Heart left ventricle (tissue), 16 donors: Measurements from ENCODE around the gene CDHR5. TPM values are rescaled to one million over a fixed set of nuclear protein-coding genes. Genes with fewer than 3 reads are reported as not detected.

ENCODE experiments used
- ATAC-seq, 4 donors: fragments of 200-7000 bp; cut with Tn5 transposase; one replicate each; pipeline ENCODE4 v1.9.1; 2020 to 2022; ENCODE audit warnings: moderate library complexity in 4 of 4, mild to moderate bottlenecking in 3 of 4, moderate number of reproducible peaks in 1 of 4
- DNase-seq, 5 donors: peaks; one replicate each; pipeline ENCODE4 v3.0.0-alpha.2; 2020
- H3K27ac ChIP-seq, 12 donors: fragments of 200-600 bp; sonication (generic) in 4 of 12; one replicate each; pipeline versions ENCODE4 v1.5.0 to v1.8.0; 2016 to 2022; ENCODE audit warnings: mild to moderate bottlenecking in 2 of 12
- H3K27me3 ChIP-seq, 9 donors: fragments of 200-600 bp; sonication (generic) in 2 of 9; one replicate each; pipeline versions ENCODE4 v1.5.1 to v1.8.0; 2016 to 2022; ENCODE audit warnings: mild to moderate bottlenecking in 3 of 9
- H3K36me3 ChIP-seq, 9 donors: fragments of 200-600 bp; sonication (generic) in 2 of 9; one replicate each; pipeline versions ENCODE4 v1.5.0 to v1.8.0; 2018 to 2022; ENCODE audit warnings: mild to moderate bottlenecking in 2 of 9
- H3K4me1 ChIP-seq, 12 donors: fragments of 200-600 bp; sonication (generic) in 4 of 12; one replicate each; pipeline versions ENCODE4 v1.5.0 to v1.8.0; 2016 to 2022; ENCODE audit warnings: mild to moderate bottlenecking in 3 of 12
- H3K4me3 ChIP-seq, 12 donors: fragments of 200-600 bp; sonication (generic) in 4 of 12; one replicate each; pipeline versions ENCODE4 v1.5.0 to v1.8.0; 2017 to 2022; ENCODE audit warnings: mild to moderate bottlenecking in 9 of 12, moderate library complexity in 4 of 12
- H3K9me3 ChIP-seq, 12 donors: fragments of 200-600 bp; sonication (generic) in 4 of 12; one replicate each; pipeline versions ENCODE4 v1.5.0 to v1.8.0; 2016 to 2022; ENCODE audit warnings: mild to moderate bottlenecking in 1 of 12
- POLR2A ChIP-seq, 2 donors: fragments of 450-650 bp; IDR thresholded peaks; one replicate each; pipeline ENCODE4 v1.6.1; 2017; ENCODE audit warnings: antibody characterized with exemption in 2 of 2, mild to moderate bottlenecking in 2 of 2, moderate library complexity in 2 of 2
- WGBS, 4 donors: extraction: QIAGEN DNeasy Blood & Tissue Kit in 2 of 4; methylation state at CpG; one replicate each; pipeline versions ENCODE4 v1.1.5 to v1.1.7; 2013 to 2018; 5-methylcytosine and 5-hydroxymethylcytosine counted together
- intact Hi-C, 10 donors: fragments of 100-400 bp; cut with DNase I; formaldehyde crosslinking; loops; one replicate each; pipeline versions ENCODE4 v1.11.1 to v1.14.2; 2022
- polyA plus RNA-seq, 2 donors: library from polyadenylated mRNA; stranded (reverse); fragments of 200-250 nt; gene quantifications; one replicate each; pipeline ENCODE4 v1.2.3, GENCODE V29; 2013
- total RNA-seq, 9 donors: library from RNA; depleted of rRNA in 2 of 9; stranded (reverse); fragments of >200 nt in 2 of 9; fragmentation: NEBNext Ultra II Directional in 3 of 9; extraction: Animal tissue kit (Norgen Biotek cat#: 25700) in 3 of 9; gene quantifications; one replicate each; pipeline versions ENCODE4 v1.1.0 to v1.2.4, GENCODE V29; 2016 to 2023
- TF ChIP-seq, protein P1 (sequence below), 12 donors: fragments of 200-600 bp; sonication (generic) in 4 of 12; IDR thresholded peaks; one replicate each; pipeline versions ENCODE4 v1.5.0 to v1.8.0; 2018 to 2022; ENCODE audit warnings: antibody characterized with exemption in 12 of 12, mild to moderate bottlenecking in 5 of 12
- donor health status: ischemic (EF 13 %, LVEDD 7.1; RV severe dilation, severe dysfunction).
- donor health status: healthy with polysubstance abuse.
- donor health status: DM: no; HTN: yes; CAD: no.
- donor health status: DM: no; HTN: no; CAD: no.
- donor health status: ischemic (EF 25% LVEDD 6.9; RV normal size, moderate dysfunction).
- donor health status: ischemic (EF 25% LVEDD 5.7; RV mildly dilated, moderate dysfunction).
- donor health status: healthy.
- donor health status: DM: yes; HTN: yes; CAD: no.
- donor health status: ischemic (EF 35%, LVEDD 5.7; RV mildly dilated, moderate dysfunction).
- donor health status: nonischemic (EF 11% LVEDD 7.7; RV severe dilation, severe dysfunction).
- donor health status: DM: yes; HTN: yes; CAD: no.
- donor health status: PGD.
- donor health status: ischemic (EF 29% LVEDD 5.4; RV normal size, mild dysfunction).
- donor health status: nonischemic (EF 23%, LVEDD 6.1; RV moderate dilation, normal function).

The CDHR5 gene
- total and polyA plus RNA-seq, 11 donors, result 0.07 TPM; not detected in 10

DNA sequence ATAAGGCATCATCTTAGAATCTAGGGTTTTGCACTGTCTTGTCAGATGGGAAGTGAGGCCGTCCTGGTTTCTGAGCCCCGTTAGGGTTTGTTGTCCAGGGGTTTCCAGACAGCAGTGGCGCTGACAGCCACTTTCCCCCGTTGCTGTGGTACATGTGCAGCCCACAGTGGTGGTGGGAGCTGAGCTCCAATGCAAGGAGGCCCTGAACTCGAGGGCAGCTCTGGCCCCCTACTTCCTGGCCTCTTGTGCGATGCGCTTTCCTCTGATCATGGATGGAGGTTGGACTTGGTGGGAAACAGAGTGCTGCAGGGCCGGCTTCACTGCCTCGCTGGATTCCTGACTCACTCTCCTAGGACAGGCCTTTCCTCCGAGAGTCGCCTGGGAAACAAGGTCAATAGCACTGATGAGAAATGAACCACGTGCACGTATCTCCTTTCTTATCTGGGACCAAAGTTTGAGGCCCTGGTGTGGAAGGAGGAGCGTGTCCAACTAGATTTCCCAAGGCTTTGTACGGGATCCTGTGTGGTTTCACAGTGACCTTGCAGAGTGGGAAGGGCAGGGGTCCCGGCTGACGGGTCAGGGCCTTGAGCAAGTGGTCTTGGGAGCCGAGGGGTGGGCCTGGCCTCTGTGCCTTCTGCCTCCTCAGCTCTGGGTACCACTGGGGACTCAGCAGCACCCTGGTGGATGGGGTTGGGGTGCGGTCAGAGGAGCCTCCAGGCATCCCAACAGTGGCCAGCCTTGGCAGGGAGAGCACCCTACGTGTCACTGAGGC, 44.7 kb downstream of the CDHR5 start:
- H3K27ac ChIP-seq, result peak overlapping the region in 3 of 12 donors; percentile 0 to 35 (median 8)
- peaks cover 18 to 58% (median 42%) of the 10 kb centered on the region in 12 donors for H3K4me1 ChIP-seq
- no peak for TF ChIP-seq POLR2A (IDR thresholded peaks at IDR 0.05)
- TF ChIP-seq, protein P1, sequence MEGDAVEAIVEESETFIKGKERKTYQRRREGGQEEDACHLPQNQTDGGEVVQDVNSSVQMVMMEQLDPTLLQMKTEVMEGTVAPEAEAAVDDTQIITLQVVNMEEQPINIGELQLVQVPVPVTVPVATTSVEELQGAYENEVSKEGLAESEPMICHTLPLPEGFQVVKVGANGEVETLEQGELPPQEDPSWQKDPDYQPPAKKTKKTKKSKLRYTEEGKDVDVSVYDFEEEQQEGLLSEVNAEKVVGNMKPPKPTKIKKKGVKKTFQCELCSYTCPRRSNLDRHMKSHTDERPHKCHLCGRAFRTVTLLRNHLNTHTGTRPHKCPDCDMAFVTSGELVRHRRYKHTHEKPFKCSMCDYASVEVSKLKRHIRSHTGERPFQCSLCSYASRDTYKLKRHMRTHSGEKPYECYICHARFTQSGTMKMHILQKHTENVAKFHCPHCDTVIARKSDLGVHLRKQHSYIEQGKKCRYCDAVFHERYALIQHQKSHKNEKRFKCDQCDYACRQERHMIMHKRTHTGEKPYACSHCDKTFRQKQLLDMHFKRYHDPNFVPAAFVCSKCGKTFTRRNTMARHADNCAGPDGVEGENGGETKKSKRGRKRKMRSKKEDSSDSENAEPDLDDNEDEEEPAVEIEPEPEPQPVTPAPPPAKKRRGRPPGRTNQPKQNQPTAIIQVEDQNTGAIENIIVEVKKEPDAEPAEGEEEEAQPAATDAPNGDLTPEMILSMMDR (IDR thresholded peaks at IDR 0.05), result no peak
- no peaks in the 10 kb centered on the region for H3K9me3 ChIP-seq
- ATAC-seq, result no peak
- 51 to 63% (median 61%) methylated on average over 17 to 20 of the region's 20 CpGs for WGBS, 4 donors
- H3K36me3 ChIP-seq, result peaks cover 0 to 36% (median 32%) of the 10 kb centered on the region in 9 donors
- DNase-seq, result peak in 1 of 5 donors; percentile 51
- intact Hi-C loops, result loop anchor here in 2 of 10 donors (5.0 kb wide), 2 partner anchors 32 to 37 kb away; partner anchors contain the start of gene IRF7 (in 1 of the 2)
- no peak overlapping the region for H3K4me3 ChIP-seq
- H3K27me3 ChIP-seq, result no peaks in the 10 kb centered on the region

DNA sequence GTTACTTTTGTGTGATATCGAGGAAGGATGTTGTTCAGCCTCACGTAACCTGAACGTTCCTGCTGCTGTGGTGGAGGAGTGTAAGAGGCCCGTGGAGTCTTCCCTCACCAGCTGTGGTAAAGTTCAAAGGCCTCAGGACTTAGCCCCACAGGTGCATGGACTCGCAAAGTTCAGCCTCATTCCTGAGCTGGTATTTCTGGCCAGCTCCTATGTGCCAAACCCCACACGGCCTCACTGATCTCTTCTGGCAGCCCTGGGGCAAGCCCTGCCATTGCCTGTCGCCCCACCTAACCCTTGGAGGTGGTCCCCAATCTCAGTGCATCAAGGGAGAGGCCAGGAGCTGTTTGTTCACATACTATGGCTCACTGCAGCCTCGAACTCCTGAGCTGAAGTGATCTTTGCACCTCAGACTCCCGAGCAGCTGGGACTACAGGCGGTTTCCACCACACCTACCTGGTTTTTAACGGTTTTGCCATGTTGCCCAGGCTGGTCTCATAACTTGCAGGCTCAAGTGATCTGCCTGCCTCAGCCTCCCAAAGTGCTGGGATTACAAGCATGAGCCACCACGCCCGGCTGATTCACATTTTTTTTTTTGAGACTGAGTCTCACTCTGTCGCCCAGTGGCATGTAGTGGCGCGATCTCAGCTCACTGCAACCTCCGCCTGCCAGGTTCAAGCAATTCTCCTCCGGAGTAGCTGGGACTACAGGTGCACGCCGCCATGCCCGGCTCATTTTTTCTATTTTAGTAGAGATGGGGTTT, 46.3 kb downstream of the CDHR5 start:
- ATAC-seq (no peak), DNase-seq (no peak)
- WGBS, 4 donors, result 73 to 82% (median 77%) methylated on average over 16 to 21 of the region's 21 CpGs
- Histone ChIP-seq H3K27me3 (peaks cover 0 to 6% (median 0%) of the 10 kb centered on the region in 9 donors), H3K4me1 (peaks cover 20 to 65% (median 51%) of the 10 kb centered on the region in 12 donors), H3K9me3 (no peaks in the 10 kb centered on the region), H3K4me3 (peak overlapping the region in 7 of 12 donors; percentile 60 to 99 (median 94)), H3K27ac (no peak overlapping the region), H3K36me3 (peaks cover 0 to 22% (median 17%) of the 10 kb centered on the region in 9 donors)
- intact Hi-C loops, result loop anchor here in 2 of 10 donors (5.0 kb wide), 2 partner anchors 34 to 39 kb away; partner anchors contain the start of gene IRF7 (in 1 of the 2)
- TF ChIP-seq POLR2A (IDR thresholded peaks at IDR 0.05), result no peak
- TF ChIP-seq, protein P1 (IDR thresholded peaks at IDR 0.05), result no peak

DNA sequence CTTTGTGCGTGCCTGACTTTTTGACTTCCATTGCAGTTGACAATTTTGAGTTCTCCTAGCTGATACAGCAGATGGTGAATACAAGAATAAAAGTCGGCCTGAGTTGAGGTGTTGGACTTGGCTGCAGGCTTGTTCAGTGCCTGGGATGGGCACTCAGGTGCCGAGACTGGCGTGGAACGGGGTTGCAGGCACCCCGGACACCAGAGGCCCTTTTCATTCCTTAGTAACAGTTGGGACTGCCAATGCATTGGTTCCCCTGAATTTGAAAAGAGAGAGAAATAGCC, 47.2 kb downstream of the CDHR5 start:
- intact Hi-C loops, result loop anchor here in 2 of 10 donors (5.0 kb wide), 2 partner anchors 35 to 40 kb away; partner anchors contain the start of gene IRF7 (in 1 of the 2)
- 53 to 65% (median 54%) methylated on average over 6 of the region's 6 CpGs for WGBS, 4 donors

More for the DNA sequence above, 47.2 kb downstream of the CDHR5 start:
- TF ChIP-seq, protein P1 (IDR thresholded peaks at IDR 0.05), result no peak
- no peak for TF ChIP-seq POLR2A (IDR thresholded peaks at IDR 0.05)
- no peaks in the 10 kb centered on the region for H3K9me3 ChIP-seq
- DNase-seq, result no peak
- peaks cover 0 to 6% (median 0%) of the 10 kb centered on the region in 9 donors for H3K27me3 ChIP-seq
- peak overlapping the region; percentile 60 to 99 (median 84) for H3K4me3 ChIP-seq
- H3K27ac ChIP-seq, result peak overlapping the region in 3 of 12 donors; percentile 88 to 92 (median 89)
- H3K4me1 ChIP-seq, result peaks cover 20 to 65% (median 51%) of the 10 kb centered on the region in 12 donors
- ATAC-seq, result no peak
- peaks cover 0 to 13% (median 8%) of the 10 kb centered on the region in 9 donors for H3K36me3 ChIP-seq
